Naive thymus-derived CD4-positive, alpha-beta T cell (primary cell): ENCODE results near the gene PCDHA11. TPM values are rescaled to one million over a fixed set of nuclear protein-coding genes. Genes with fewer than 3 reads are reported as not detected.

Source experiments
- ATAC-seq: fragments of 150-1000 bp; cut with Tn5 transposase; 2 replicates; pipeline ENCODE4 v1.10.0; 2021; ENCODE audit warnings: mild to moderate bottlenecking, moderate library complexity
- CTCF ChIA-PET: fragments of 350-600 bp; sonication (Branson Sonifier 250); formaldehyde crosslinking; loops from one replicate; lab custom pipeline; 2021; ENCODE audit warnings: antibody characterized with exemption; lab: Charles Lee
- POLR2A ChIA-PET: fragments of 350-600 bp; sonication (Branson Sonifier 250); formaldehyde crosslinking; loops from one replicate; lab custom pipeline; 2021; ENCODE audit warnings: antibody characterized with exemption, inconsistent platforms; lab: Charles Lee
- DNase-seq, 9 donors: peaks; one replicate each; pipeline versions ENCODE4 v3.0.0 to v3.0.0-alpha.2; 2020 to 2022; ENCODE audit warnings: mixed read lengths in 1 of 9
- H3K27ac ChIP-seq: one replicate; pipeline ENCODE4 v1.7.0; 2013; ENCODE audit warnings: mild to moderate bottlenecking, low read depth, low read length, moderate library complexity
- H3K27me3 ChIP-seq, 2 donors: one replicate each; pipeline ENCODE4 v1.7.0; 2013; ENCODE audit warnings: low read length in 2 of 2, mild to moderate bottlenecking in 2 of 2, moderate library complexity in 2 of 2; ENCODE audit not compliant: control insufficient read depth in 2 of 2, insufficient read depth in 2 of 2
- H3K36me3 ChIP-seq, 3 experiments: 1 replicate in 2 of 3; 2 replicates in 1 of 3; pipeline ENCODE4 v1.7.0; 2013; ENCODE audit warnings: low read length in 3 of 3, mild to moderate bottlenecking in 3 of 3, moderate library complexity in 1 of 3; ENCODE audit not compliant: insufficient read depth in 3 of 3, control insufficient read depth in 2 of 3
- H3K4me1 ChIP-seq, 2 donors: one replicate each; pipeline ENCODE4 v1.7.0; 2013; ENCODE audit warnings: low read length in 2 of 2, mild to moderate bottlenecking in 2 of 2, moderate library complexity in 1 of 2; ENCODE audit not compliant: control insufficient read depth in 2 of 2, insufficient read depth in 2 of 2
- H3K4me3 ChIP-seq: 2 replicates; pipeline ENCODE4 v1.7.0; 2013; ENCODE audit warnings: mild to moderate bottlenecking, low read length
- H3K9me3 ChIP-seq, 3 experiments: 1 replicate in 2 of 3; 2 replicates in 1 of 3; pipeline ENCODE4 v1.7.0; 2013; ENCODE audit warnings: low read length in 3 of 3; ENCODE audit not compliant: control insufficient read depth in 2 of 3
- H3K27ac Mint-ChIP-seq, 9 donors: one replicate each; pipeline ENCODE4 v1.8.0; 2020 to 2022; ENCODE audit warnings: mixed read lengths in 9 of 9, mild to moderate bottlenecking in 8 of 9, moderate library complexity in 5 of 9, inconsistent platforms in 2 of 9
- H3K27me3 Mint-ChIP-seq, 5 donors: one replicate each; pipeline ENCODE4 v1.8.0; 2021 to 2022; ENCODE audit warnings: mixed read lengths in 5 of 5, mild to moderate bottlenecking in 1 of 5
- H3K36me3 Mint-ChIP-seq, 5 donors: one replicate each; pipeline ENCODE4 v1.8.0; 2020 to 2022; ENCODE audit warnings: mixed read lengths in 5 of 5, mild to moderate bottlenecking in 3 of 5, inconsistent platforms in 1 of 5
- H3K4me1 Mint-ChIP-seq, 7 donors: one replicate each; pipeline ENCODE4 v1.8.0; 2020 to 2022; ENCODE audit warnings: mixed read lengths in 7 of 7, mild to moderate bottlenecking in 3 of 7, inconsistent platforms in 1 of 7
- H3K4me3 Mint-ChIP-seq, 10 donors: one replicate each; pipeline ENCODE4 v1.8.0; 2020 to 2022; ENCODE audit warnings: mild to moderate bottlenecking in 10 of 10, mixed read lengths in 10 of 10, moderate library complexity in 6 of 10, inconsistent platforms in 2 of 10
- H3K9me3 Mint-ChIP-seq, 11 donors: one replicate each; pipeline ENCODE4 v1.8.0; 2020 to 2022; ENCODE audit warnings: mixed read lengths in 11 of 11, mild to moderate bottlenecking in 4 of 11, inconsistent platforms in 1 of 11, moderate library complexity in 1 of 11
- intact Hi-C, 2 donors: fragments of 100-400 bp; cut with micrococcal nuclease; formaldehyde crosslinking; loops; one replicate each; pipeline ENCODE4 v1.15.1; 2023
- polyA plus RNA-seq, 2 donors: library from polyadenylated mRNA; unstranded; fragments of 300-500 nt; fragmentation: Illumina TruSeq; gene quantifications; one replicate each; pipeline ENCODE4 v1.2.3, GENCODE V29; 2021
- total RNA-seq, 6 experiments: library from RNA in 5 of 6; stranded (reverse) in 5 of 6; gene quantifications; 1 replicate in 5 of 6; 2 replicates in 1 of 6; pipeline ENCODE4 v1.2.3 and lab custom pipeline; 2021 to 2026

The PCDHA11 gene
- total and polyA plus RNA-seq, 7 experiments from 2014 or later: not detected

GRCh38 chr5:140855772-140856674 is 12.7 kb upstream of the PCDHA11 start, which contains the start of gene PCDHA10:
Gene PCDHA10, plus strand, starts transcription at chr5:140855897. Its CDS starts 152 bp downstream, at chr5:140856049.
- peaks cover 0 to 22% (median 11%) of the 10 kb centered on the region in 5 donors for H3K36me3 Mint-ChIP-seq
- peaks cover 0 to 48% (median 36%) of the 10 kb centered on the region in 5 donors for H3K27me3 Mint-ChIP-seq
- peaks cover 0 to 62% (median 18%) of the 10 kb centered on the region in 11 donors for H3K9me3 Mint-ChIP-seq
- no peaks in the 10 kb centered on the region for H3K4me1 Mint-ChIP-seq
- ChIA-PET POLR2A (no interaction called here), CTCF (no interaction called here)
- intact Hi-C loops: no loop called here
- DNase-seq: no peak
- H3K36me3 ChIP-seq: no peaks in the 10 kb centered on the region
- ATAC-seq: no peak
- peak within 1 kb of the TSS in 1 of 10 donors; percentile 3 for H3K4me3 Mint-ChIP-seq
- peaks cover 0 to 27% (median 0%) of the 10 kb centered on the region in 3 experiments for H3K9me3 ChIP-seq
- H3K4me3 ChIP-seq: no peak within 1 kb of the TSS
- no peaks in the 10 kb centered on the region for H3K4me1 ChIP-seq
- H3K27ac ChIP-seq: no peak within 1 kb of the TSS
- no peaks in the 10 kb centered on the region for H3K27me3 ChIP-seq
- no peak within 1 kb of the TSS for H3K27ac Mint-ChIP-seq

GRCh38 chr5:140857177-140857986 is 11.4 kb upstream of the PCDHA11 start:
- Histone ChIP-seq H3K4me3 (no peak overlapping the region), H3K4me1 (no peaks in the 10 kb centered on the region), H3K36me3 (no peaks in the 10 kb centered on the region), H3K9me3 (peaks cover 0 to 32% (median 0%) of the 10 kb centered on the region in 3 experiments), H3K27me3 (no peaks in the 10 kb centered on the region), H3K27ac (no peak overlapping the region)
- POLR2A ChIA-PET: no interaction called here
- Mint-ChIP-seq H3K36me3 (peaks cover 0 to 22% (median 14%) of the 10 kb centered on the region in 5 donors), H3K4me1 (no peaks in the 10 kb centered on the region), H3K4me3 (no peak overlapping the region), H3K27me3 (peaks cover 0 to 56% (median 49%) of the 10 kb centered on the region in 5 donors), H3K9me3 (peaks cover 0 to 65% (median 30%) of the 10 kb centered on the region in 11 donors), H3K27ac (no peak overlapping the region)
- ATAC-seq (no peak), DNase-seq (no peak)
- CTCF ChIA-PET: no interaction called here
- intact Hi-C loops: no loop called here

GRCh38 chr5:140857987-140858240 is 10.8 kb upstream of the PCDHA11 start:
- H3K36me3 Mint-ChIP-seq: peaks cover 0 to 22% (median 14%) of the 10 kb centered on the region in 5 donors
- Histone ChIP-seq H3K4me1 (no peaks in the 10 kb centered on the region), H3K27ac (no peak overlapping the region), H3K9me3 (peaks cover 0 to 36% (median 0%) of the 10 kb centered on the region in 3 experiments), H3K27me3 (no peaks in the 10 kb centered on the region), H3K36me3 (no peaks in the 10 kb centered on the region), H3K4me3 (no peak overlapping the region)
- intact Hi-C loops: no loop called here
- ATAC-seq (no peak), DNase-seq (no peak)
- ChIA-PET POLR2A (no interaction called here), CTCF (no interaction called here)
- peaks cover 0 to 70% (median 30%) of the 10 kb centered on the region in 11 donors for H3K9me3 Mint-ChIP-seq
- no peaks in the 10 kb centered on the region for H3K4me1 Mint-ChIP-seq
- H3K27me3 Mint-ChIP-seq: peaks cover 0 to 58% (median 49%) of the 10 kb centered on the region in 5 donors
- no peak overlapping the region for H3K4me3 Mint-ChIP-seq
- H3K27ac Mint-ChIP-seq: no peak overlapping the region

GRCh38 chr5:140862441-140863295 is 6.1 kb upstream of the PCDHA11 start:
- DNase-seq (no peak), ATAC-seq (no peak)
- no peak overlapping the region for H3K4me3 Mint-ChIP-seq
- peaks cover 0 to 9% of the 10 kb centered on the region in 2 donors for H3K27me3 ChIP-seq
- no peak overlapping the region for H3K27ac ChIP-seq
- no peak overlapping the region for H3K27ac Mint-ChIP-seq
- H3K9me3 Mint-ChIP-seq: peaks cover 0 to 59% (median 17%) of the 10 kb centered on the region in 11 donors
- H3K36me3 ChIP-seq: no peaks in the 10 kb centered on the region
- CTCF ChIA-PET: no interaction called here
- H3K4me1 ChIP-seq: no peaks in the 10 kb centered on the region
- H3K9me3 ChIP-seq: peaks cover 0 to 19% (median 0%) of the 10 kb centered on the region in 3 experiments
- POLR2A ChIA-PET: no interaction called here
- H3K4me1 Mint-ChIP-seq: no peaks in the 10 kb centered on the region
- H3K36me3 Mint-ChIP-seq: peaks cover 0 to 8% (median 0%) of the 10 kb centered on the region in 5 donors
- H3K4me3 ChIP-seq: no peak overlapping the region
- peaks cover 0 to 50% (median 44%) of the 10 kb centered on the region in 5 donors for H3K27me3 Mint-ChIP-seq
- intact Hi-C loops: no loop called here

GRCh38 chr5:140869555-140869886 is 764 bp downstream of the PCDHA11 start:
- H3K27ac ChIP-seq: no peak overlapping the region
- CTCF ChIA-PET: no interaction called here
- peaks cover 0 to 63% (median 45%) of the 10 kb centered on the region in 5 donors for H3K27me3 Mint-ChIP-seq
- POLR2A ChIA-PET: no interaction called here
- H3K4me3 Mint-ChIP-seq: peak overlapping the region in 1 of 10 donors; percentile 20
- peaks cover 0 to 19% (median 0%) of the 10 kb centered on the region in 3 experiments for H3K9me3 ChIP-seq
- peaks cover 0 to 65% (median 23%) of the 10 kb centered on the region in 11 donors for H3K9me3 Mint-ChIP-seq
- intact Hi-C loops: no loop called here
- no peak for DNase-seq
- peaks cover 0 to 16% of the 10 kb centered on the region in 2 donors for H3K27me3 ChIP-seq
- H3K4me1 Mint-ChIP-seq: no peaks in the 10 kb centered on the region
- peaks cover 0 to 11% (median 2%) of the 10 kb centered on the region in 5 donors for H3K36me3 Mint-ChIP-seq
- no peak overlapping the region for H3K4me3 ChIP-seq
- no peak for ATAC-seq
- peak overlapping the region in 1 of 9 donors; percentile 33 for H3K27ac Mint-ChIP-seq
- H3K4me1 ChIP-seq: no peaks in the 10 kb centered on the region
- H3K36me3 ChIP-seq: no peaks in the 10 kb centered on the region
